ENCODE data around the gene FRZB.

Gene FRZB

GRCh38 chr2:182862091-182862490, 4.3 kb downstream of the FRZB start:
- H3K27ac ChIP-seq = peak overlapping the region; percentile 37 to 48
- TF ChIP-seq CTCF (IDR thresholded peaks at IDR 0.05) = no peak
- no peak for DNase-seq (ENCODE audit: low spot score)
- H3K4me3 ChIP-seq = no peak overlapping the region

GRCh38 chr2:182860858-182861257, 5.6 kb downstream of the FRZB start:
- no peak for DNase-seq (ENCODE audit: low spot score)
- no peak overlapping the region for H3K4me3 ChIP-seq
- no peak overlapping the region for H3K27ac ChIP-seq
- TF ChIP-seq CTCF (IDR thresholded peaks at IDR 0.05) = no peak

GRCh38 chr2:182858671-182859070, 7.8 kb downstream of the FRZB start:
- H3K27ac ChIP-seq = no peak overlapping the region
- no peak overlapping the region for H3K4me3 ChIP-seq
- TF ChIP-seq CTCF (IDR thresholded peaks at IDR 0.05) = no peak
- DNase-seq (ENCODE audit: low spot score) = no peak

- Histone ChIP-seq H3K27ac (no peak overlapping the region), H3K4me3 (no peak overlapping the region)
- DNase-seq (ENCODE audit: low spot score) = no peak
- TF ChIP-seq CTCF (IDR thresholded peaks at IDR 0.05) = no peak
Observed at GRCh38 chr2:182855376-182855775, 11.1 kb downstream of the FRZB start.

- TF ChIP-seq CTCF (IDR thresholded peaks at IDR 0.05) = no peak
- H3K4me3 ChIP-seq = no peak overlapping the region
- DNase-seq (ENCODE audit: low spot score) = no peak
- H3K27ac ChIP-seq = peak overlapping the region in 1 of 2 donors; percentile 44
Observed at GRCh38 chr2:182854375-182855105, 11.9 kb downstream of the FRZB start.

- no peak for TF ChIP-seq CTCF (IDR thresholded peaks at IDR 0.05)
- Histone ChIP-seq H3K27ac (peak overlapping the region; percentile 3 to 11), H3K4me3 (no peak overlapping the region)
- no peak for DNase-seq (ENCODE audit: low spot score)
Observed at GRCh38 chr2:182852801-182853200, 13.6 kb downstream of the FRZB start.

- Histone ChIP-seq H3K27ac (peak overlapping the region in 1 of 2 donors; percentile 28), H3K4me3 (no peak overlapping the region)
- TF ChIP-seq CTCF (IDR thresholded peaks at IDR 0.05) = no peak
- DNase-seq (ENCODE audit: low spot score) = no peak
Observed at GRCh38 chr2:182852090-182852489, 14.3 kb downstream of the FRZB start.
